ENCODE results near the gene APOC3. TPM values are rescaled to one million over a fixed set of nuclear protein-coding genes. Genes with fewer than 3 reads are reported as not detected.

APOC3 gene
- total RNA-seq (2021), result not detected in 2 replicates
- long read RNA-seq, result 0 reads

GRCh38 chr11:116829525-116830183 is at the start of gene APOC3:
TSS of gene APOC3 (plus strand) at chr11:116829907. CDS start at chr11:116830583, 676 bp downstream.
- no CpG with 5 or more reads among the region's 9 CpGs for WGBS (ENCODE audit: extremely low coverage, insufficient read length, low lambda C conversion rate)
- Histone ChIP-seq H4K8ac (replicated peaks; ENCODE audit: insufficient read length, low read depth, low read length) (no peak within 1 kb of the TSS), H3K79me1 (ENCODE audit: insufficient read depth, low read depth, low read length, poor library complexity, severe bottlenecking) (no peaks in the 10 kb centered on the region), H3K56ac (ENCODE audit: insufficient read length, low read depth, low read length) (no peak within 1 kb of the TSS), H4K20me1 (ENCODE audit: control insufficient read depth, insufficient read depth, insufficient read length) (no peaks in the 10 kb centered on the region), H2AFZ (ENCODE audit: low read length) (no peak within 1 kb of the TSS), H2BK120ac (ENCODE audit: low read depth, low read length, poor library complexity, severe bottlenecking) (no peak within 1 kb of the TSS), H3K4me2 (ENCODE audit: insufficient read depth, insufficient read length, low read length) (no peak within 1 kb of the TSS), H3K4ac (ENCODE audit: low read depth, low read length) (no peak within 1 kb of the TSS), H3K27ac (ENCODE audit: insufficient read length, low read depth, low read length) (no peak within 1 kb of the TSS), H2BK15ac (ENCODE audit: low read depth, low read length) (no peak within 1 kb of the TSS), H2AK5ac (ENCODE audit: insufficient read length, low read length) (no peak within 1 kb of the TSS), H4K91ac (ENCODE audit: insufficient read length, low read depth, low read length) (no peak within 1 kb of the TSS), H3K4me1 (ENCODE audit: insufficient read depth, low read length) (no peaks in the 10 kb centered on the region), H3K9me3 (ENCODE audit: control insufficient read depth, low read depth, low read length) (no peaks in the 10 kb centered on the region), H2BK20ac (ENCODE audit: low read depth, low read length, poor library complexity, severe bottlenecking) (no peak within 1 kb of the TSS), H2BK5ac (ENCODE audit: insufficient read length, low read length) (no peak within 1 kb of the TSS), H2BK12ac (ENCODE audit: insufficient read length, low read depth, low read length) (no peak within 1 kb of the TSS), H3K23me2 (ENCODE audit: insufficient read length, low read depth, low read length, poor library complexity, severe bottlenecking) (no peaks in the 10 kb centered on the region), H3K23ac (ENCODE audit: insufficient read length, low read depth, low read length) (no peak within 1 kb of the TSS), H3K9ac (ENCODE audit: extremely low read depth, insufficient read length, low read length) (no peak within 1 kb of the TSS), H4K5ac (ENCODE audit: insufficient read length, low read depth, low read length) (no peak within 1 kb of the TSS), H3T11ph (ENCODE audit: low read length) (no peak within 1 kb of the TSS), H3K79me2 (ENCODE audit: insufficient read depth, low read length) (no peaks in the 10 kb centered on the region), H3K18ac (ENCODE audit: insufficient read length, low read depth, low read length) (no peak within 1 kb of the TSS), H3K27me3 (ENCODE audit: insufficient read depth, low read length) (no peaks in the 10 kb centered on the region), H3K14ac (ENCODE audit: insufficient read depth, low read length) (no peak within 1 kb of the TSS; the same call in 1 of the 2 replicates)
- Mint-ChIP-seq H3K4me3 (no peak within 1 kb of the TSS), H3K9me3 (peaks cover 3 to 5% of the 10 kb centered on the region in 2 experiments; a peak in 3 of 5 replicates), H3K27ac (no peak within 1 kb of the TSS), H3K27me3 (ENCODE audit: low read depth) (peaks cover 23% of the 10 kb centered on the region), H3K4me1 (peaks cover under 1 to 7% of the 10 kb centered on the region in 2 experiments; a peak in 3 of 4 replicates), H3K36me3 (ENCODE audit: insufficient read depth in 1 of 3, low read depth in 3 of 3) (no peaks in the 10 kb centered on the region)
- no peak for DNase-seq
- TF ChIP-seq CTCF (conservative IDR thresholded peaks at IDR 0.05), result no peak
